Kidney (tissue), 14 donors: ENCODE results near the gene TRPC4AP. TPM values are rescaled to one million over a fixed set of nuclear protein-coding genes. Genes with fewer than 3 reads are reported as not detected.

Experiments used
- DNase-seq, 5 donors: peaks; one replicate each; pipeline ENCODE4 v3.0.0-alpha.2; 2013 to 2020
- FAIRE-seq: peaks from 2 replicates; lab custom pipeline; 2012; peaks lifted over from hg19 to GRCh38; lab: Jason Lieb, UNC
- H3K27ac ChIP-seq, 2 donors: one replicate each; pipeline ENCODE4 v1.7.0; 2013; ENCODE audit warnings: low read depth in 2 of 2, low read length in 2 of 2, inconsistent platforms in 1 of 2
- H3K27me3 ChIP-seq: one replicate; pipeline ENCODE4 v1.7.1; 2013; ENCODE audit warnings: low read length, inconsistent platforms; ENCODE audit not compliant: control insufficient read depth, insufficient read depth
- H3K36me3 ChIP-seq, 3 donors: one replicate each; pipeline versions ENCODE4 v1.7.0 to v1.7.1; 2013; ENCODE audit warnings: low read length in 3 of 3, control low read depth in 1 of 3, inconsistent platforms in 1 of 3; ENCODE audit not compliant: insufficient read depth in 3 of 3, control insufficient read depth in 2 of 3
- H3K4me1 ChIP-seq, 3 donors: one replicate each; pipeline versions ENCODE4 v1.7.0 to v1.7.1; 2013; ENCODE audit warnings: low read length in 3 of 3, inconsistent platforms in 1 of 3, low read depth in 1 of 3; ENCODE audit not compliant: control insufficient read depth in 2 of 3, insufficient read depth in 2 of 3
- H3K4me3 ChIP-seq, 3 donors: one replicate each; pipeline versions ENCODE4 v1.7.0 to v1.8.1; 2013; ENCODE audit warnings: low read length in 3 of 3, control low read depth in 1 of 3, inconsistent platforms in 1 of 3
- H3K9ac ChIP-seq, 3 donors: one replicate each; pipeline versions ENCODE4 v1.7.0 to v1.7.1; 2013; ENCODE audit warnings: low read length in 3 of 3, control low read depth in 1 of 3, inconsistent platforms in 1 of 3
- H3K9me3 ChIP-seq, 3 donors: one replicate each; pipeline versions ENCODE4 v1.7.0 to v1.7.1; 2013; ENCODE audit warnings: low read length in 3 of 3, control low read depth in 1 of 3, inconsistent platforms in 1 of 3; ENCODE audit not compliant: control insufficient read depth in 2 of 3, insufficient read depth in 1 of 3
- CTCF ChIP-seq: IDR thresholded peaks from 3 replicates; pipeline ENCODE4 v1.5.1; 2012; ENCODE audit warnings: mild to moderate bottlenecking, moderate library complexity, borderline replicate concordance; ENCODE audit not compliant: insufficient read depth; ENCODE audit errors: extremely low read depth
- intact Hi-C: fragments of 100-400 bp; cut with DNase I; formaldehyde crosslinking; loops from one replicate; pipeline ENCODE4 v1.11.1; 2022
- polyA plus RNA-seq: library from polyadenylated mRNA; stranded (reverse); fragments of 350-450 nt; fragmentation: Illumina TruSeq; extraction: RNeasy Lipid Tissue Mini Kit (QIAGEN cat#74804); gene quantifications from one replicate; pipeline ENCODE4 v1.2.3, GENCODE V29; 2014; ENCODE audit warnings: low read depth, low replicate concordance; ENCODE audit not compliant: insufficient read depth
- total RNA-seq: library from RNA; stranded (reverse); fragmentation: NEBNext Ultra II Directional; extraction: Animal tissue kit (Norgen Biotek cat#: 25700); gene quantifications from one replicate; pipeline ENCODE4 v1.2.1, GENCODE V29; 2021
- donor health status: control.
- donor health status: control.
- donor health status: control.
- donor health status: control.
- donor health status: control.
- donor health status: DM: yes; HTN: yes; CAD: no.
- donor health status: Normal renal cell carcinoma (clear cell type).

Gene TRPC4AP
- total and polyA plus RNA-seq, 2 donors from 2014 or later: 36.5 to 51.2 TPM

- TF ChIP-seq CTCF: no peak
- DNase-seq (no peak), FAIRE-seq (no peak)
- no peaks in the 10 kb centered on the region for H3K9me3 ChIP-seq
- H3K36me3 ChIP-seq: no peaks in the 10 kb centered on the region
- H3K9ac ChIP-seq: no peak overlapping the region
- H3K4me3 ChIP-seq: no peak overlapping the region
- peaks cover 0 to 3% (median 0%) of the 10 kb centered on the region in 3 donors for H3K4me1 ChIP-seq
- H3K27me3 ChIP-seq: no peaks in the 10 kb centered on the region
- intact Hi-C loops: no loop called here
- no peak overlapping the region for H3K27ac ChIP-seq
Observed at GRCh38 chr20:35066194-35066593, 26.4 kb downstream of the TRPC4AP start.

GRCh38 chr20:35065181-35065580 is 27.4 kb downstream of the TRPC4AP start:
- intact Hi-C loops: no loop called here
- Histone ChIP-seq H3K4me3 (no peak overlapping the region), H3K4me1 (peaks cover 0 to 3% (median 0%) of the 10 kb centered on the region in 3 donors), H3K9me3 (no peaks in the 10 kb centered on the region), H3K9ac (no peak overlapping the region), H3K36me3 (no peaks in the 10 kb centered on the region), H3K27me3 (no peaks in the 10 kb centered on the region), H3K27ac (no peak overlapping the region)
- no peak for DNase-seq
- no peak for FAIRE-seq
- TF ChIP-seq CTCF: no peak

- H3K4me3 ChIP-seq: no peak overlapping the region
- no peaks in the 10 kb centered on the region for H3K27me3 ChIP-seq
- no peak overlapping the region for H3K27ac ChIP-seq
- peaks cover 0 to 3% (median 0%) of the 10 kb centered on the region in 3 donors for H3K4me1 ChIP-seq
- H3K9me3 ChIP-seq: no peaks in the 10 kb centered on the region
- no peak overlapping the region for H3K9ac ChIP-seq
- no peaks in the 10 kb centered on the region for H3K36me3 ChIP-seq
- no peak for DNase-seq
- intact Hi-C loops: no loop called here
- TF ChIP-seq CTCF: no peak
- FAIRE-seq: no peak
Observed at GRCh38 chr20:35063168-35063567, 29.4 kb downstream of the TRPC4AP start.

GRCh38 chr20:35062478-35062877 is 30.1 kb downstream of the TRPC4AP start:
- no peak for TF ChIP-seq CTCF
- Histone ChIP-seq H3K4me1 (peaks cover 0 to 3% (median 0%) of the 10 kb centered on the region in 3 donors), H3K27me3 (no peaks in the 10 kb centered on the region), H3K9ac (no peak overlapping the region), H3K9me3 (no peaks in the 10 kb centered on the region), H3K27ac (no peak overlapping the region), H3K36me3 (no peaks in the 10 kb centered on the region), H3K4me3 (no peak overlapping the region)
- no peak for DNase-seq
- no peak for FAIRE-seq
- intact Hi-C loops: no loop called here
